ENCODE results near the gene TAS2R50.

Gene TAS2R50

GRCh38 chr12:10957741-10958140, 29.0 kb downstream of the TAS2R50 start:
- no peak overlapping the region for H3K27ac ChIP-seq
- TF ChIP-seq CTCF (IDR thresholded peaks at IDR 0.05) (no peak), ZFX (IDR thresholded peaks at IDR 0.05; ENCODE audit: borderline replicate concordance) (no peak)

- TF ChIP-seq CTCF (IDR thresholded peaks at IDR 0.05) (no peak), ZFX (IDR thresholded peaks at IDR 0.05; ENCODE audit: borderline replicate concordance) (no peak)
- no peak overlapping the region for H3K27ac ChIP-seq
These were observed 30.6 kb downstream of the TAS2R50 start for GRCh38 chr12:10956085-10956484.

GRCh38 chr12:10952645-10953044, 34.1 kb downstream of the TAS2R50 start:
- TF ChIP-seq ZFX (IDR thresholded peaks at IDR 0.05; ENCODE audit: borderline replicate concordance) (no peak), CTCF (IDR thresholded peaks at IDR 0.05) (no peak)
- no peak overlapping the region for H3K27ac ChIP-seq

- TF ChIP-seq ZFX (IDR thresholded peaks at IDR 0.05; ENCODE audit: borderline replicate concordance) (no peak), CTCF (IDR thresholded peaks at IDR 0.05) (no peak)
- H3K27ac ChIP-seq, result no peak overlapping the region
These were observed 43.5 kb downstream of the TAS2R50 start for GRCh38 chr12:10943167-10943566.

GRCh38 chr12:10941916-10942607, 44.6 kb downstream of the TAS2R50 start:
- TF ChIP-seq CTCF (IDR thresholded peaks at IDR 0.05) (no peak), ZFX (IDR thresholded peaks at IDR 0.05; ENCODE audit: borderline replicate concordance) (no peak)
- no peak overlapping the region for H3K27ac ChIP-seq

GRCh38 chr12:10941369-10941768, 45.3 kb downstream of the TAS2R50 start:
- no peak overlapping the region for H3K27ac ChIP-seq
- TF ChIP-seq ZFX (IDR thresholded peaks at IDR 0.05; ENCODE audit: borderline replicate concordance) (no peak), CTCF (IDR thresholded peaks at IDR 0.05) (no peak)

- no peak for TF ChIP-seq CTCF (IDR thresholded peaks at IDR 0.05)
- no peak for TF ChIP-seq ZFX (IDR thresholded peaks at IDR 0.05; ENCODE audit: borderline replicate concordance)
- no peak overlapping the region for H3K27ac ChIP-seq
These were observed 46.3 kb downstream of the TAS2R50 start for GRCh38 chr12:10940389-10940788.
